Measurements from ENCODE around the gene RPL36.

DNA sequence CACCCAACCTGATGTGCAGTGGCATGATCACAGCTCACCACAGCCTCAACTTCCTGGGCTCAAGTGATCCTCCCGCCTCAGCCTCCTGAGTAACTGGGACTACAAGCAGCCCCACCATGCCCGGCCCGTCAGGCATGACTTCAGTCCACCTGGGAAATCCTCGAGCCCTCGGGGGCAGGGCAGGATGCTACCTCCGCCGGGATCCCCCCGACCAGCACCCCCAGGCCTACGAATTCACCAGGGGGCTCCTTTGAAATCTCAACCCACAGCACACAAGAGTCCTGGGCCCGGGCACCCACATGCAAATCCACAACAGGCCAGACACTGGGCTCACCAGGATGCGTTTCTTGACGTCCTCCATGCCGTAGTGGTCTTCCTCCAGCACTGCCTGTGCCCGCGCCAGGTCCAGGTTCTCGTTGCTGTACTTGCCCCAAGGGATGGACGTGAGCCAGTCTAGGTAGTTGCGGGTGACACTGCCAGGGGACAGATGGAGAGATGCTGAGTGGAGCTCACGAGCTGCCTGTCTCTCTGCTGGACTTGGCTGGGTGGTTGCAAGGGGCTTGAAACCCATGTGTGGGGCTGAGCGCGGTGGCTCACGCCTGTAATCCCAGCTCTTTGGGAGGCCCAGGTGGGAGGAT lies 10.5 kb downstream of the RPL36 start:
- TF ChIP-seq CTCF (IDR thresholded peaks at IDR 0.05 in 4 of 5, conservative IDR thresholded peaks at IDR 0.05 in 1 of 5) (no peak), POLR2A (IDR thresholded peaks at IDR 0.05) (no peak)

Data from gastrocnemius medialis (tissue), 4 donors.